Fibroblast of mammary gland (primary cell): ENCODE data around the gene OR2T1.

Experiments
- DNase-seq: peaks from one replicate; pipeline ENCODE4 v3.0.0-alpha.2; 2010; ENCODE audit warnings: low read depth
- H3K4me3 ChIP-seq: 2 replicates; pipeline ENCODE4 v1.5.1; 2011; ENCODE audit warnings: low read depth, mild to moderate bottlenecking, low read length, moderate library complexity; ENCODE audit not compliant: control insufficient read depth
- CTCF ChIP-seq: conservative IDR thresholded peaks from 2 replicates; pipeline ENCODE4 v1.5.1; 2011; ENCODE audit warnings: low read depth, low read length, inconsistent platforms; ENCODE audit not compliant: control insufficient read depth, insufficient read depth

The OR2T1 gene

GRCh38 chr1:248375446-248375845 is 27.4 kb upstream of the OR2T1 start, which contains the start of gene OR2T6:
TSS of gene OR2T6 (plus strand) at chr1:248375746. CDS start at chr1:248387609, 11,863 bp downstream.
- TF ChIP-seq CTCF, result no peak
- DNase-seq, result no peak
- no peak within 1 kb of the TSS for H3K4me3 ChIP-seq

GRCh38 chr1:248376916-248377315 is 25.9 kb upstream of the OR2T1 start:
- H3K4me3 ChIP-seq, result no peak overlapping the region
- no peak for DNase-seq
- no peak for TF ChIP-seq CTCF

- TF ChIP-seq CTCF, result no peak
- no peak for DNase-seq
- H3K4me3 ChIP-seq, result no peak overlapping the region
These were observed 22.0 kb upstream of the OR2T1 start for GRCh38 chr1:248380854-248381253.

DNA sequence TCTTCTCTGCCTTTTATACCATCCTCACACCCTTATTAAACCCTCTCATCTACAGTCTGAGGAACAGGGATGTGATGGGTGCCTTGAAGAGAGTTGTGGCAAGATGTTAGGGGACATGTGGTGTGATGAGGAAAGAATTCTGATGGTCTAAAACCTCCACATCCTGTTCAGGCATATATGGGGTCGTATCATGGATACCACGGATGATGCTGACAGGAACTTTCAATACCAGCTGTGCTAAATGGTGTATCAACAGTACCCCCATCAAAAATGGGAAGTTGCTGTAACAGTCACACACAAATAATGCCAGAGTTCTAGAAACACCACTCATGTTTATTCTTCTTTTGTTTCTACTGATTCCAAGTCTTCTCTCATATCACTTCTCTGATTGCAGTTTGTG is 14.4 kb upstream of the OR2T1 start:
- no peak for DNase-seq
- no peak overlapping the region for H3K4me3 ChIP-seq
- TF ChIP-seq CTCF, result no peak

- TF ChIP-seq CTCF, result no peak
- DNase-seq, result no peak
- no peak overlapping the region for H3K4me3 ChIP-seq
These were observed 9.8 kb upstream of the OR2T1 start for GRCh38 chr1:248393050-248393449.

GRCh38 chr1:248404024-248404423 is 1.2 kb downstream of the OR2T1 start:
- H3K4me3 ChIP-seq, result no peak overlapping the region
- DNase-seq, result no peak
- TF ChIP-seq CTCF, result no peak
